22Rv1 (cell line): ENCODE data around the gene CYB561D2.

ENCODE experiments used
- ZFX ChIP-seq: fragments of 450-650 bp; IDR thresholded peaks from 2 replicates; pipeline ENCODE4 v1.6.1; 2017; ENCODE audit warnings: antibody characterized with exemption, borderline replicate concordance
- TF ChIP-seq, protein P1 (sequence below): fragments of 450-650 bp; IDR thresholded peaks from 2 replicates; pipeline ENCODE4 v1.5.1; 2017; ENCODE audit warnings: mild to moderate bottlenecking

DNA sequence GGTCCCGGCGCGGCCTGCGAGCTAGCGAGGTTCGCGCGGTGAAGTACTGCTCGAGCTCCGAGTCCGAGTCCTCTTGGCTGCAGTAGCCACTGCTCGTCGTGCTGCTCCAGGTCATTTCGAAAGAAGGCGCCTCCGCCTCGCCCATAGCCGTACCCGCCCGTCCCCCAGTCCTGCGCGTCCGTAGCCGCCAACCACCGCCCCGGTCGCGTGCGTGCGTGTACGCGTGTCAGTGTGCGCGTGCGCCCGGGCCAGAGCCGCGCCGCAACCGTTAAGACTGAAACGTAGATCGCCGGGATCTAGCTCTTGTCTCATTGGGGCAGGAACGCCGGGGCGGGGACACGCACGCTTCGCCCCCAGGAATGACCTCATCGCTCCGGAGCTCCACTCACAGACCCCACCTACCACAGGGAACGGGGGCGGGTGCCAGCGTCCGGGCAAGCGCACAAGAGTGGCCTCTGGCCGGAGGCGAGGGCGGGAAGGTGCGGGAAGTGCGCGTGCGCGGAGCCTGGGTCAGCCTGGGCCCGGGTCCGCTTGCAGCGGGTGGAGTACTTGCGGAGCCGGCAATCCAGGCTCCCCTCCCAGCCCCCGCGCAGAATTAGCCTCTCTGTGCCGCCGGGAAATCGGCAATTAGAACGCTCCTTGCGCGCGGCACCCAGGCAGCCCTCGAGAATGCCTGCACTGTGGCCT is 13.3 kb upstream of the CYB561D2 start:
- TF ChIP-seq, protein P1, sequence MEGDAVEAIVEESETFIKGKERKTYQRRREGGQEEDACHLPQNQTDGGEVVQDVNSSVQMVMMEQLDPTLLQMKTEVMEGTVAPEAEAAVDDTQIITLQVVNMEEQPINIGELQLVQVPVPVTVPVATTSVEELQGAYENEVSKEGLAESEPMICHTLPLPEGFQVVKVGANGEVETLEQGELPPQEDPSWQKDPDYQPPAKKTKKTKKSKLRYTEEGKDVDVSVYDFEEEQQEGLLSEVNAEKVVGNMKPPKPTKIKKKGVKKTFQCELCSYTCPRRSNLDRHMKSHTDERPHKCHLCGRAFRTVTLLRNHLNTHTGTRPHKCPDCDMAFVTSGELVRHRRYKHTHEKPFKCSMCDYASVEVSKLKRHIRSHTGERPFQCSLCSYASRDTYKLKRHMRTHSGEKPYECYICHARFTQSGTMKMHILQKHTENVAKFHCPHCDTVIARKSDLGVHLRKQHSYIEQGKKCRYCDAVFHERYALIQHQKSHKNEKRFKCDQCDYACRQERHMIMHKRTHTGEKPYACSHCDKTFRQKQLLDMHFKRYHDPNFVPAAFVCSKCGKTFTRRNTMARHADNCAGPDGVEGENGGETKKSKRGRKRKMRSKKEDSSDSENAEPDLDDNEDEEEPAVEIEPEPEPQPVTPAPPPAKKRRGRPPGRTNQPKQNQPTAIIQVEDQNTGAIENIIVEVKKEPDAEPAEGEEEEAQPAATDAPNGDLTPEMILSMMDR = no peak
- TF ChIP-seq ZFX = no peak
